Thyroid gland (tissue), 4 donors: ENCODE data around the gene MVB12B. TPM values are rescaled to one million over a fixed set of nuclear protein-coding genes. Genes with fewer than 3 reads are reported as not detected.
"Not testable (repeated sequence)": the region's sequence is repeated elsewhere in the genome, so short reads cannot be mapped to it uniquely, and the experiment has no call there.

ENCODE experiments used
- DNase-seq, 2 donors: peaks; one replicate each; pipeline ENCODE4 v3.0.0-alpha.2; 2019
- H3K27ac ChIP-seq, 3 donors: fragments of 200-600 bp; sonication (generic); 1 replicate in 2 of 3; 2 replicates in 1 of 3; pipeline ENCODE4 v1.5.1; 2016 to 2019; ENCODE audit warnings: mild to moderate bottlenecking in 1 of 3, moderate library complexity in 1 of 3
- H3K27me3 ChIP-seq: fragments of 200-600 bp; sonication (generic); one replicate; pipeline ENCODE4 v1.5.1; 2019
- H3K36me3 ChIP-seq, 2 donors: fragments of 200-600 bp; sonication (generic); one replicate each; pipeline ENCODE4 v1.5.1; 2016 to 2019
- H3K4me1 ChIP-seq, 2 donors: fragments of 200-600 bp; sonication (generic); one replicate each; pipeline ENCODE4 v1.5.1; 2017 to 2019
- H3K4me3 ChIP-seq, 3 donors: fragments of 200-600 bp; sonication (generic); replicated peaks in 1 of 3; 1 replicate in 2 of 3; 2 replicates in 1 of 3; pipeline ENCODE4 v1.5.1; 2016; ENCODE audit warnings: mild to moderate bottlenecking in 1 of 3
- H3K9me3 ChIP-seq: fragments of 200-600 bp; sonication (generic); one replicate; pipeline ENCODE4 v1.5.1; 2017
- POLR2A ChIP-seq, 2 donors: fragments of 450-650 bp; IDR thresholded peaks; one replicate each; pipeline ENCODE4 v1.6.1; 2017; ENCODE audit warnings: antibody characterized with exemption in 2 of 2, mild to moderate bottlenecking in 2 of 2, moderate library complexity in 1 of 2
- WGBS, 2 donors: methylation state at CpG; one replicate each; pipeline ENCODE4 v1.1.5; 2017; 5-methylcytosine and 5-hydroxymethylcytosine counted together
- intact Hi-C: fragments of 100-400 bp; cut with DNase I; formaldehyde crosslinking; loops from one replicate; pipeline ENCODE4 v1.15.1; 2023
- total RNA-seq, 4 donors: library from RNA; depleted of rRNA; stranded (reverse); fragments of >200 nt; gene quantifications; one replicate each; pipeline ENCODE4 v1.2.3, GENCODE V29; 2016
- TF ChIP-seq, protein P1 (sequence below), 6 experiments: fragments of 200-600 bp in 3 of 6; fragments of 450-650 bp in 3 of 6; sonication (generic) in 3 of 6; IDR thresholded peaks; one replicate each; pipeline ENCODE4 v1.5.1; 2016 to 2019; ENCODE audit warnings: antibody characterized with exemption in 6 of 6, mild to moderate bottlenecking in 2 of 6, inconsistent platforms in 1 of 6, moderate library complexity in 1 of 6

The MVB12B gene, protein sequence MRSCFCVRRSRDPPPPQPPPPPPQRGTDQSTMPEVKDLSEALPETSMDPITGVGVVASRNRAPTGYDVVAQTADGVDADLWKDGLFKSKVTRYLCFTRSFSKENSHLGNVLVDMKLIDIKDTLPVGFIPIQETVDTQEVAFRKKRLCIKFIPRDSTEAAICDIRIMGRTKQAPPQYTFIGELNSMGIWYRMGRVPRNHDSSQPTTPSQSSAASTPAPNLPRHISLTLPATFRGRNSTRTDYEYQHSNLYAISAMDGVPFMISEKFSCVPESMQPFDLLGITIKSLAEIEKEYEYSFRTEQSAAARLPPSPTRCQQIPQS
- total RNA-seq, result 10 to 100 TPM; 13.4 to 19.3 (median 15.5) TPM

DNA sequence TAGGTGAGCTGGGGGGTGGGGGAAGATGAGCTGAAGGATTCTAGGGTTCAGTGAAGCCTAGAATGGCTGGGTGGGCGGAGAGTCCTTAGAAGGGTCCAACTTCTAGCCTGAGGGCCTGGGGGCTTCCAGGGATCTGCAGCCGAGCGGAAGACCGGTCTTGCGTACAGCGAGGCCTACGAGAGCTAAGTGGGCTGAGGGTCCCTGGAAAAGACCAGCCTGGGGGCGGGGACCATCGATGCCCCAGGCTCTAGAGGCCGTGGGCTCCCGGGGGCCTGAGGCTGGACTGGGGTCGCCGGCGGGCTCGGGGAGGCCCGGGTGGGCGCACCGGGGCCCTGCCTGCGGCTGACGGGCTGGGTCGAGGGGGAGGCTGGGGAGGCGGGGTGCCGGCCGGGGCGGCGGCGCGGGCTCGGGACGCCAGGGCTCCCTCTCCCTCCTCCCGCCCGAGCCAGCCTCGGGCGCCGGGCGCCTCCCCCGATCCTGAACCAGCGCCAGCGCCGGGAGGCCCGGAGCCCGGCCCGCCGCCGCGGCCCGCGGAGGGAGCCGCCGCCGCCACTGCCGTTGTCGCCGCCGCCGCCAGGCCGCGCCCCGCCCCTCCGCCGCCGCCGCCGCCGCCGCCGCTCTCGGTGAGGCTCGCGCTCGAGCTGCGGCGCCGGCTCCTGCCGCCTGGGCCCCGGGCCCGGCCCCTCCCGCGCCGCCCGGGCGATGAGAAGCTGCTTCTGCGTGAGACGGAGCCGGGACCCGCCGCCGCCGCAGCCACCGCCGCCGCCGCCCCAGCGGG, at the start of gene MVB12B:
MVB12B (plus strand) TSS at position 602 of the 778 bp plus-strand sequence; CDS start at position 703, 101 bp downstream.
- intact Hi-C loops, result no loop called here
- Histone ChIP-seq H3K36me3 (no peaks in the 10 kb centered on the region), H3K9me3 (no peaks in the 10 kb centered on the region), H3K27me3 (no peaks in the 10 kb centered on the region), H3K4me3 (peak within 1 kb of the TSS; percentile 34 to 51 (median 51)), H3K4me1 (peaks cover 10 to 20% of the 10 kb centered on the region in 2 donors), H3K27ac (peak within 1 kb of the TSS; percentile 57 to 79 (median 67))
- peak; percentile 46 for DNase-seq
- WGBS, 2 donors, result 7 to 8% methylated on average over 19 to 28 of the region's 94 CpGs
- TF ChIP-seq, protein P1, sequence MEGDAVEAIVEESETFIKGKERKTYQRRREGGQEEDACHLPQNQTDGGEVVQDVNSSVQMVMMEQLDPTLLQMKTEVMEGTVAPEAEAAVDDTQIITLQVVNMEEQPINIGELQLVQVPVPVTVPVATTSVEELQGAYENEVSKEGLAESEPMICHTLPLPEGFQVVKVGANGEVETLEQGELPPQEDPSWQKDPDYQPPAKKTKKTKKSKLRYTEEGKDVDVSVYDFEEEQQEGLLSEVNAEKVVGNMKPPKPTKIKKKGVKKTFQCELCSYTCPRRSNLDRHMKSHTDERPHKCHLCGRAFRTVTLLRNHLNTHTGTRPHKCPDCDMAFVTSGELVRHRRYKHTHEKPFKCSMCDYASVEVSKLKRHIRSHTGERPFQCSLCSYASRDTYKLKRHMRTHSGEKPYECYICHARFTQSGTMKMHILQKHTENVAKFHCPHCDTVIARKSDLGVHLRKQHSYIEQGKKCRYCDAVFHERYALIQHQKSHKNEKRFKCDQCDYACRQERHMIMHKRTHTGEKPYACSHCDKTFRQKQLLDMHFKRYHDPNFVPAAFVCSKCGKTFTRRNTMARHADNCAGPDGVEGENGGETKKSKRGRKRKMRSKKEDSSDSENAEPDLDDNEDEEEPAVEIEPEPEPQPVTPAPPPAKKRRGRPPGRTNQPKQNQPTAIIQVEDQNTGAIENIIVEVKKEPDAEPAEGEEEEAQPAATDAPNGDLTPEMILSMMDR (IDR thresholded peaks at IDR 0.05), result no peak
- no peak for TF ChIP-seq POLR2A (IDR thresholded peaks at IDR 0.05)

DNA sequence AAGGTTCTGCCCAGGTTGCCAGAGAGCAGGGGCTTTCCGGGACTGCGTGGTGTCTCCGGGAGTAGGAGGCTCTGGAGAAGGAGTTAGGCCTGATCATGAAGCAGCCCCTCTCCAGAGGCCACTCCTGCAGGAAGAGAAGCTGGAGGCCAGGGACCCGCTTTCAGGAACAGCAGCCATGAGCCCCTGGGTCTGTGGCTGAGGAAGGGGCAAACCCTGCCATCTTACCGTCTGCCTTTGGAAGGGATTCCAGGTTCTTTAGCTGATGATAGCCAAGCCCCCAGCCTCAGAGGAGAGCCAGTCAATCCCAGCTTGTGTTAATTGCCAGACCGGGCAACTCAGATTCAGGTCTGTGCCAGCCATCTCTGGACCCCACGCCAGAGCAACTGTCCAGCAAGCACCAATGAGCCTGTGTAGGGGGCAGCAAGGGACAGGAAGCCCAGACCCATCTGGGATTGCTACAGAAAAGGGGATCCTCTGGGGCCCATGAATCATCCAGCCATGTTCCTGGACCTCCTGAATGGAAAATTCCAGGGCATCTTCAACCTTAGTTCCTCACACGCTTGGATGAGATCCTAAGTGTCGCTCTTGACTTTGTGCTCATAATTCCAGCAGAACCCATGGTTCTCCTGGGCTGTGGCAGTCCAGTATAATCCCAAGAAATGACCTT, 42.7 kb upstream of the MVB12B start:
- Histone ChIP-seq H3K4me1 (no peaks in the 10 kb centered on the region), H3K9me3 (no peaks in the 10 kb centered on the region), H3K27me3 (no peaks in the 10 kb centered on the region), H3K36me3 (no peaks in the 10 kb centered on the region), H3K27ac (no peak overlapping the region), H3K4me3 (no peak overlapping the region)
- 69 to 89% methylated on average over 5 to 7 of the region's 9 CpGs for WGBS, 2 donors
- no peak for TF ChIP-seq POLR2A (IDR thresholded peaks at IDR 0.05)
- TF ChIP-seq, protein P1 (IDR thresholded peaks at IDR 0.05), result no peak
- intact Hi-C loops, result no loop called here
- peak; percentile 25 to 36 for DNase-seq

DNA sequence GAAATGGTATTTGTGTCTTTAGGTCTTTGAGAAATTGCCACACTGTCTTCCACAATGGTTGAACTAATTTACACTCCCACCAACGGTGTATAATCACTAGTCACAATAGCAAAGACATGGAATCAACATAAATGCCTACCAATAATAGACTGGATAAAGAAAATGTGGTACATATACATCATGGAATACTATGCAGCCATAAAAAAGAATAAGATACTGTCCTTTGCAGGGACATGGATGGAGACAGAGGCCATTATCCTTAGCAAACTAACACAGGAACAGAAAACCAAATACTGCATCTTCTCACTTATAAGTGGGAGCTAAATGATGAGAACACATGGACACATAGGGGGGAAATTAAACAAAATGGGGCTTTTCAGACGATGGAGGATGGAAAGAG, 41.0 kb upstream of the MVB12B start:
- H3K4me1 ChIP-seq, H3K36me3 ChIP-seq, DNase-seq, H3K9me3 ChIP-seq, H3K27ac ChIP-seq, intact Hi-C loops, H3K27me3 ChIP-seq, H3K4me3 ChIP-seq: not testable (repeated sequence)
- 84 to 88% methylated on average over 2 of the region's 2 CpGs for WGBS, 2 donors

DNA sequence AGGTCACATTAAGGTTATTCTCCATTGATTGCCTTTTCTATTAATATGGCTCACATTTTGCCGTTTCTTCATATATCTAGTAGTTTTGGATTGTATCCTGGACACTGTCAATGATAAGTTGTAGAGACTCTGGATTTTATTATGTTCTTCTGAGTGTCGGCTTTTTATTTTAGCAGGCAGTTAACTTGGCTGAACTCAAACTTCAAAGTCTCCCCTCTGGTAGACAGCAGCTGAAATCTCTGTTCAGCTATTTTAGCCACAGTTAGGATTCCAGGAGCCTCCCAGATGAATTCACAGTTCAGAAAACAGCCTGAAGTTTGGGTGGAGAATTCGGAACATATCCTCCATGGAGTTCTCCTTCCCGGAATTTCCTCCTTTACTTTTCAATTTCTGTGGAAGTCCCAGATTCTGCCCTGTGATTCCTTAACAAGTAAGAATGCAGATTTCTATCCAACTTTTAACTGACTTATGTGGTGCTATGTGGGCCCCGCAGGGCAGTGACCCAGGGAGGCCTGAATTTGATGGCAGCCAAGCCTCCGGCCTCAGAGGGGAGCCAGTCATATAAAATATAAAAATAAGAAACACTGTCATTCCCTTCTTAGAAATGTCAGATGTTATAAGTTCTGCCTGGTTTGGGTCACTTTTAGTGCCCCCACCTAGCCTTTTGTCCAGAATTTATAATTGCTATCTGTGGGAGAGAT, 39.3 kb upstream of the MVB12B start:
- H3K4me3 ChIP-seq, result no peak overlapping the region
- 89 to 90% methylated on average over 6 of the region's 6 CpGs for WGBS, 2 donors
- no peak overlapping the region for H3K27ac ChIP-seq
- no peaks in the 10 kb centered on the region for H3K9me3 ChIP-seq
- TF ChIP-seq, protein P1 (IDR thresholded peaks at IDR 0.05), result no peak
- no peak for TF ChIP-seq POLR2A (IDR thresholded peaks at IDR 0.05)
- H3K36me3 ChIP-seq, result no peaks in the 10 kb centered on the region
- intact Hi-C loops, result no loop called here
- no peaks in the 10 kb centered on the region for H3K4me1 ChIP-seq
- no peak for DNase-seq
- H3K27me3 ChIP-seq, result no peaks in the 10 kb centered on the region

DNA sequence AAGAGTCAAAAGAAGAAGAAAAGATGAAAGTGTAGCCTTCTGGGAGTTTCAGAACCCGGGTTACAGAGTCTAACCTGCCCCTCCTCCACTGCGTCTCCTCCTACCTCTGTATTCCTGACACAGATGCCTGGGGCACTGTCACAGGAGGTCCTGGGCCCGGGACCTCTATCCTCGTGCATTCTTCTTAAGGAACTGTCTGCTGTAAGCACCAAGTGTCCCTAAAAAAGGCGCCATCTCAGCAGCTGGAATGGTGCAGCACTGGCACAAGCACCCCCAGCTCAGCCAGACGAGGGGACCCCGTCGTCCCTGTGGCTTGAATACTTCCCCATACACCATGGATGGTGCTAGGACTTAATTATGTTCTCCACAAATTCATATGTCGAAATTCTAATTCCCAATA, 35.8 kb upstream of the MVB12B start:
- no peaks in the 10 kb centered on the region for H3K4me1 ChIP-seq
- no peaks in the 10 kb centered on the region for H3K36me3 ChIP-seq
- H3K27me3 ChIP-seq, result no peaks in the 10 kb centered on the region
- H3K4me3 ChIP-seq, result no peak overlapping the region
- TF ChIP-seq, protein P1 (IDR thresholded peaks at IDR 0.05), result no peak
- no peak for TF ChIP-seq POLR2A (IDR thresholded peaks at IDR 0.05)
- 79 to 83% methylated on average over 9 of the region's 9 CpGs for WGBS, 2 donors
- no peaks in the 10 kb centered on the region for H3K9me3 ChIP-seq
- no peak for DNase-seq
- no peak overlapping the region for H3K27ac ChIP-seq
- intact Hi-C loops, result no loop called here
